Measurements from ENCODE around the gene BMPR2.

DNA sequence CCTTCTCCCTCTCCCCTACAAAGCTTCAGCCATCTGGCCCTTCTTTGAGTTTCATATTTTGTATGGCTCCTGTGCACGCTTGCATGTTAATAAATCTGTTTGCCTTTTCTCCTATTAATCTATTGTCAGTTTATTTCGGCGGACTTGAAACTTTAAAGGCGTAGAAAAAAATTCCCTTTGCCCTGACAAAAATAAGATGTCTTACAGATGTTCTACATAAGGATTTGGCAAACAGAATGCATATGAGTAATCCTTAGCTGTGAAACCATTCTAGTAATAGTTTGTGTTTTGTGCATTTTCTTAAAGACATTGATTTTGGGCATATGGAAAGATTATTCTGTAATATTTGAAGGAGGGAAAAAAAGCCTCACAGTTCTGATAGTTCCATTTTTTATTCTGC is 15.0 kb upstream of the BMPR2 start:
- TF ChIP-seq, protein P1, sequence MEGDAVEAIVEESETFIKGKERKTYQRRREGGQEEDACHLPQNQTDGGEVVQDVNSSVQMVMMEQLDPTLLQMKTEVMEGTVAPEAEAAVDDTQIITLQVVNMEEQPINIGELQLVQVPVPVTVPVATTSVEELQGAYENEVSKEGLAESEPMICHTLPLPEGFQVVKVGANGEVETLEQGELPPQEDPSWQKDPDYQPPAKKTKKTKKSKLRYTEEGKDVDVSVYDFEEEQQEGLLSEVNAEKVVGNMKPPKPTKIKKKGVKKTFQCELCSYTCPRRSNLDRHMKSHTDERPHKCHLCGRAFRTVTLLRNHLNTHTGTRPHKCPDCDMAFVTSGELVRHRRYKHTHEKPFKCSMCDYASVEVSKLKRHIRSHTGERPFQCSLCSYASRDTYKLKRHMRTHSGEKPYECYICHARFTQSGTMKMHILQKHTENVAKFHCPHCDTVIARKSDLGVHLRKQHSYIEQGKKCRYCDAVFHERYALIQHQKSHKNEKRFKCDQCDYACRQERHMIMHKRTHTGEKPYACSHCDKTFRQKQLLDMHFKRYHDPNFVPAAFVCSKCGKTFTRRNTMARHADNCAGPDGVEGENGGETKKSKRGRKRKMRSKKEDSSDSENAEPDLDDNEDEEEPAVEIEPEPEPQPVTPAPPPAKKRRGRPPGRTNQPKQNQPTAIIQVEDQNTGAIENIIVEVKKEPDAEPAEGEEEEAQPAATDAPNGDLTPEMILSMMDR (conservative IDR thresholded peaks at IDR 0.05; ENCODE audit: low read depth, low read length): no peak
- TF ChIP-seq EZH2 (IDR thresholded peaks at IDR 0.05; ENCODE audit: borderline replicate concordance, low read depth, low read length, poor library complexity, severe bottlenecking): no peak
